Mucosa of rectum (tissue), 2 donors: Measurements from ENCODE around the gene CAPRIN1.
"Not testable (repeated sequence)": the region's sequence is repeated elsewhere in the genome, so short reads cannot be mapped to it uniquely, and the experiment has no call there.

Source experiments
- H3K27ac ChIP-seq, 2 donors: one replicate each; pipeline ENCODE4 v1.7.0; 2013; ENCODE audit warnings: inconsistent platforms in 2 of 2, low read depth in 2 of 2, low read length in 2 of 2
- H3K27me3 ChIP-seq, 2 donors: one replicate each; pipeline ENCODE4 v1.7.0; 2013; ENCODE audit warnings: low read length in 2 of 2; ENCODE audit not compliant: control insufficient read depth in 2 of 2, insufficient read depth in 2 of 2
- H3K36me3 ChIP-seq, 2 donors: one replicate each; pipeline ENCODE4 v1.7.0; 2013; ENCODE audit warnings: low read length in 2 of 2; ENCODE audit not compliant: control insufficient read depth in 2 of 2, insufficient read depth in 2 of 2
- H3K4me1 ChIP-seq, 2 donors: one replicate each; pipeline ENCODE4 v1.7.0; 2013; ENCODE audit warnings: low read length in 2 of 2, mild to moderate bottlenecking in 1 of 2; ENCODE audit not compliant: control insufficient read depth in 2 of 2, insufficient read depth in 2 of 2
- H3K4me3 ChIP-seq, 2 donors: one replicate each; pipeline ENCODE4 v1.7.0; 2013; ENCODE audit warnings: low read length in 2 of 2
- H3K9ac ChIP-seq, 2 donors: one replicate each; pipeline ENCODE4 v1.7.0; 2013; ENCODE audit warnings: low read length in 2 of 2, low read depth in 1 of 2, mild to moderate bottlenecking in 1 of 2
- H3K9me3 ChIP-seq, 2 donors: one replicate each; pipeline ENCODE4 v1.7.0; 2013; ENCODE audit warnings: low read length in 2 of 2; ENCODE audit not compliant: control insufficient read depth in 2 of 2
- donor health status: healthy.
- donor health status: Normal muscosa, but diverticular disease.

The CAPRIN1 gene

GRCh38 chr11:34050581-34051348 is 766 bp upstream of the CAPRIN1 start:
- Histone ChIP-seq H3K9ac (peak overlapping the region; percentile 80 to 94), H3K27ac (peak overlapping the region; percentile 98 to 99), H3K36me3 (no peaks in the 10 kb centered on the region), H3K4me3 (peak overlapping the region; percentile 89 to 96), H3K4me1 (peaks cover 10 to 13% of the 10 kb centered on the region in 2 donors), H3K27me3 (no peaks in the 10 kb centered on the region), H3K9me3 (no peaks in the 10 kb centered on the region)

GRCh38 chr11:34052036-34052607 is 591 bp downstream of the CAPRIN1 start:
- H3K9me3 ChIP-seq, result no peaks in the 10 kb centered on the region
- H3K4me3 ChIP-seq, result peak overlapping the region; percentile 89 to 96
- H3K4me1 ChIP-seq, result peaks cover 10 to 14% of the 10 kb centered on the region in 2 donors
- H3K27me3 ChIP-seq, result no peaks in the 10 kb centered on the region
- no peaks in the 10 kb centered on the region for H3K36me3 ChIP-seq
- H3K27ac ChIP-seq, result peak overlapping the region; percentile 98 to 99
- H3K9ac ChIP-seq, result peak overlapping the region; percentile 90 to 94

GRCh38 chr11:34052608-34053160 is 1.2 kb downstream of the CAPRIN1 start:
- peak overlapping the region; percentile 89 to 96 for H3K4me3 ChIP-seq
- H3K27me3 ChIP-seq, result no peaks in the 10 kb centered on the region
- H3K4me1 ChIP-seq, result peaks cover 10 to 16% of the 10 kb centered on the region in 2 donors
- peak overlapping the region; percentile 98 to 99 for H3K27ac ChIP-seq
- peak overlapping the region; percentile 82 to 90 for H3K9ac ChIP-seq
- H3K36me3 ChIP-seq, result no peaks in the 10 kb centered on the region
- no peaks in the 10 kb centered on the region for H3K9me3 ChIP-seq

GRCh38 chr11:34053161-34053686 is 1.7 kb downstream of the CAPRIN1 start:
- Histone ChIP-seq H3K9me3 (no peaks in the 10 kb centered on the region), H3K4me1 (peaks cover 10 to 16% of the 10 kb centered on the region in 2 donors), H3K36me3 (no peaks in the 10 kb centered on the region), H3K4me3 (peak overlapping the region; percentile 89 to 96), H3K27ac (peak overlapping the region; percentile 98 to 99), H3K27me3 (no peaks in the 10 kb centered on the region), H3K9ac (peak overlapping the region; percentile 82 to 90)

GRCh38 chr11:34054351-34054750 is 2.8 kb downstream of the CAPRIN1 start:
- H3K4me1 ChIP-seq, result peaks cover 10 to 16% of the 10 kb centered on the region in 2 donors
- not testable (repeated sequence) for H3K27me3 ChIP-seq, H3K27ac ChIP-seq, H3K36me3 ChIP-seq, H3K9me3 ChIP-seq
- H3K4me3 ChIP-seq, result peak overlapping the region in 1 of 2 donors; percentile 89
- H3K9ac ChIP-seq, result peak overlapping the region in 1 of 2 donors; percentile 82

GRCh38 chr11:34055218-34056000 is 3.9 kb downstream of the CAPRIN1 start:
- Histone ChIP-seq H3K27me3 (no peaks in the 10 kb centered on the region), H3K4me1 (peaks cover 10 to 16% of the 10 kb centered on the region in 2 donors), H3K9ac (no peak overlapping the region), H3K27ac (no peak overlapping the region), H3K4me3 (no peak overlapping the region), H3K9me3 (no peaks in the 10 kb centered on the region), H3K36me3 (peaks cover 0 to 4% of the 10 kb centered on the region in 2 donors)

- no peaks in the 10 kb centered on the region for H3K27me3 ChIP-seq
- H3K4me3 ChIP-seq, result no peak overlapping the region
- H3K9me3 ChIP-seq, result no peaks in the 10 kb centered on the region
- H3K36me3 ChIP-seq, result peaks cover 0 to 8% of the 10 kb centered on the region in 2 donors
- H3K9ac ChIP-seq, result no peak overlapping the region
- no peak overlapping the region for H3K27ac ChIP-seq
- H3K4me1 ChIP-seq, result peaks cover 5 to 12% of the 10 kb centered on the region in 2 donors
Observed at GRCh38 chr11:34056672-34057071, 5.1 kb downstream of the CAPRIN1 start.

GRCh38 chr11:34063061-34063795 is 11.7 kb downstream of the CAPRIN1 start:
- no peaks in the 10 kb centered on the region for H3K9me3 ChIP-seq
- peaks cover 3 to 17% of the 10 kb centered on the region in 2 donors for H3K36me3 ChIP-seq
- peaks cover 4% of the 10 kb centered on the region in 2 donors for H3K4me1 ChIP-seq
- no peak overlapping the region for H3K9ac ChIP-seq
- no peak overlapping the region for H3K27ac ChIP-seq
- no peak overlapping the region for H3K4me3 ChIP-seq
- H3K27me3 ChIP-seq, result no peaks in the 10 kb centered on the region

GRCh38 chr11:34064291-34064690 is 12.8 kb downstream of the CAPRIN1 start:
- no peak overlapping the region for H3K27ac ChIP-seq
- no peaks in the 10 kb centered on the region for H3K27me3 ChIP-seq
- H3K9ac ChIP-seq, result no peak overlapping the region
- H3K4me1 ChIP-seq, result peaks cover 4% of the 10 kb centered on the region in 2 donors
- H3K9me3 ChIP-seq, result no peaks in the 10 kb centered on the region
- H3K4me3 ChIP-seq, result no peak overlapping the region
- peaks cover 3 to 13% of the 10 kb centered on the region in 2 donors for H3K36me3 ChIP-seq
